ENCODE results near the gene COL5A2.

Gene COL5A2

GRCh38 chr2:189050165-189050712, 129.3 kb downstream of the COL5A2 start:
- H3K9me3 Mint-ChIP-seq: no peaks in the 10 kb centered on the region
- TF ChIP-seq, protein P1, sequence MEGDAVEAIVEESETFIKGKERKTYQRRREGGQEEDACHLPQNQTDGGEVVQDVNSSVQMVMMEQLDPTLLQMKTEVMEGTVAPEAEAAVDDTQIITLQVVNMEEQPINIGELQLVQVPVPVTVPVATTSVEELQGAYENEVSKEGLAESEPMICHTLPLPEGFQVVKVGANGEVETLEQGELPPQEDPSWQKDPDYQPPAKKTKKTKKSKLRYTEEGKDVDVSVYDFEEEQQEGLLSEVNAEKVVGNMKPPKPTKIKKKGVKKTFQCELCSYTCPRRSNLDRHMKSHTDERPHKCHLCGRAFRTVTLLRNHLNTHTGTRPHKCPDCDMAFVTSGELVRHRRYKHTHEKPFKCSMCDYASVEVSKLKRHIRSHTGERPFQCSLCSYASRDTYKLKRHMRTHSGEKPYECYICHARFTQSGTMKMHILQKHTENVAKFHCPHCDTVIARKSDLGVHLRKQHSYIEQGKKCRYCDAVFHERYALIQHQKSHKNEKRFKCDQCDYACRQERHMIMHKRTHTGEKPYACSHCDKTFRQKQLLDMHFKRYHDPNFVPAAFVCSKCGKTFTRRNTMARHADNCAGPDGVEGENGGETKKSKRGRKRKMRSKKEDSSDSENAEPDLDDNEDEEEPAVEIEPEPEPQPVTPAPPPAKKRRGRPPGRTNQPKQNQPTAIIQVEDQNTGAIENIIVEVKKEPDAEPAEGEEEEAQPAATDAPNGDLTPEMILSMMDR (IDR thresholded peaks at IDR 0.05; ENCODE audit: unreplicated experiment in 3 of 3): no peak
- peaks cover 36% of the 10 kb centered on the region for H3K36me3 Mint-ChIP-seq (ENCODE audit: low read depth)
- peaks cover 23% of the 10 kb centered on the region for H3K4me1 Mint-ChIP-seq
- no peak overlapping the region for H3K4me3 Mint-ChIP-seq
- H3K27ac Mint-ChIP-seq: peak overlapping the region; percentile 81 to 85 (median 83)
- H3K27me3 Mint-ChIP-seq (ENCODE audit: low read depth): no peaks in the 10 kb centered on the region

DNA sequence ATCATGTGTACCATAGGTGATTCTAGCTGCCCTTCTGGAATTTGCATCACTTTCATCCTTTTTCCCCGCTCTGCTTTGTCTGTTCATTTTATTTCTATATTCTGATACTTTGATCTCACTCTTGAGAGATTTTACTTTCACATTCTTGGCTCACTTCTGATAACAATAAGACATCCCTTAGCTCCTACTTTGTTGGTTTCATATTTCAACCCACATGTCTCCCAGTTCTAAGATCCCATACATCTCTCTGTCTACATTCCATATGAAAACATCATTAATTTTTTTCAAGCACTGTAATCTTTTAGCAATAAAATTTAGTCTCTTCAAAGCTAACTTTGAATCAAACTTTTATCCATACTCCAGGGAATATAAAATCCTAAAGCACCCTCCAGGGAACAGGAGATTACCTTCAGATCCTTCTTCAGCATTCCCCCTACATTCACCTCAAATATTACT, 129.8 kb downstream of the COL5A2 start:
- Mint-ChIP-seq H3K27ac (peak overlapping the region; percentile 67 to 85 (median 83)), H3K27me3 (ENCODE audit: low read depth) (no peaks in the 10 kb centered on the region), H3K4me3 (peak overlapping the region in 1 of 3 experiments; percentile 40), H3K4me1 (peaks cover 23% of the 10 kb centered on the region), H3K36me3 (ENCODE audit: low read depth) (peaks cover 36% of the 10 kb centered on the region), H3K9me3 (no peaks in the 10 kb centered on the region)
- TF ChIP-seq, protein P1 (IDR thresholded peaks at IDR 0.05; ENCODE audit: unreplicated experiment in 3 of 3): no peak

GRCh38 chr2:189048189-189048588, 131.4 kb downstream of the COL5A2 start:
- TF ChIP-seq, protein P1 (IDR thresholded peaks at IDR 0.05; ENCODE audit: unreplicated experiment in 3 of 3): no peak
- Mint-ChIP-seq H3K4me1 (peaks cover 18% of the 10 kb centered on the region), H3K27me3 (ENCODE audit: low read depth) (no peaks in the 10 kb centered on the region), H3K36me3 (ENCODE audit: low read depth) (peaks cover 36% of the 10 kb centered on the region), H3K4me3 (no peak overlapping the region), H3K9me3 (no peaks in the 10 kb centered on the region), H3K27ac (no peak overlapping the region)

DNA sequence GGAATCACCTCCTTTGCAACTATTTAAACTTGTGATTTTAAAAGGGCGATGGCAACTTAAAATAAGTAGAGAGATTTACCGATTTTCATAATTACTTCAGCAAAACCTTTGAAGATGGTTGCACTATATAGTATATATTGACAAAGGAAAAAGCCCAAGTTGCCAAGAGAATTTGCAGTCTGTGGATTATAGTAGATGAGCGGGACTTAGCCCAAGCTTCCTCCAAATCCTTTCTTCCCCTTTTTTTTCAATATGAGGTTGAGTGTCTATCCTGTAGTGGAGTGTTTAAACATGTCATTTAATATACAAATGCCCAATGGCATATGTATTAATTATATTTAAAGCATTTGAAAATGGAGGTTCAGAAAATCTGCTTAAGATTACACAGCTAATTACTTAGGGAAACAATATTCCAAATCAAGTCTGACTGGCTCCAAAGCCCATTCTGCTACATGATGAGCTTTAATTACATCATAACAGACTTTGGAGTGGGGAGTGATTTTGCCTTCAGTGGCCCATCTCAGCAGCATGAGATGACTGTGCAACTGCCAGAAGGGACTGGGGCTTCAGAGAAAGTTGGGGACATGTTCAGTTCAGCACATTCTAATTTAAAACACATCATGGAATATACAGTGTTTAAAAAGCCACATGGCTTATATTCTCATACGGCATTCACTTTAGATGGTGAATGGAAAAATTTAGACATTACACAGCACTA, 132.2 kb downstream of the COL5A2 start:
- Mint-ChIP-seq H3K4me3 (no peak overlapping the region), H3K27ac (no peak overlapping the region), H3K27me3 (ENCODE audit: low read depth) (no peaks in the 10 kb centered on the region), H3K9me3 (no peaks in the 10 kb centered on the region), H3K36me3 (ENCODE audit: low read depth) (peaks cover 40% of the 10 kb centered on the region), H3K4me1 (peaks cover 18% of the 10 kb centered on the region)
- TF ChIP-seq, protein P1 (IDR thresholded peaks at IDR 0.05; ENCODE audit: unreplicated experiment in 3 of 3): no peak

DNA sequence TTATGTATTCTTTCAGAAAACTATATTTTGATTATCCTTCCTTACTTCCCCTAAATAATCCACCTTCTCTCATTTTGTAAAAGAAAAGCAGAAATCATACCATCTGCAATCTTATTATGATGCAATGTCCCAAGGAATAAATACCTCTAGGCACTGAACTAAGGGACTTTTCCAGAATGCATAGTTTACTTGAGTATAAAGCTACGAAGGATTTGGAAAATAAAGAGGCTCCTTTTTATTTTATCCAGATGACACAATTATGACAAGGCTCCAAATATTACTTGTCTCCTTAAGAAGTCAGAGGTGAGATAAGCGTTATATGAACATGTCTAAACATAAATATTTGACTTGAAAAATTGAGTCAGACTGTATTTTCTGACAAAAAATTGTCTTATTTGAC, 133.2 kb downstream of the COL5A2 start:
- H3K27me3 Mint-ChIP-seq (ENCODE audit: low read depth): no peaks in the 10 kb centered on the region
- H3K27ac Mint-ChIP-seq: no peak overlapping the region
- peaks cover 41% of the 10 kb centered on the region for H3K36me3 Mint-ChIP-seq (ENCODE audit: low read depth)
- peaks cover 18% of the 10 kb centered on the region for H3K4me1 Mint-ChIP-seq
- TF ChIP-seq, protein P1 (IDR thresholded peaks at IDR 0.05; ENCODE audit: unreplicated experiment in 3 of 3): no peak
- H3K9me3 Mint-ChIP-seq: no peaks in the 10 kb centered on the region
- no peak overlapping the region for H3K4me3 Mint-ChIP-seq

GRCh38 chr2:189045836-189046235, 133.7 kb downstream of the COL5A2 start:
- Mint-ChIP-seq H3K27ac (no peak overlapping the region), H3K4me3 (no peak overlapping the region), H3K36me3 (ENCODE audit: low read depth) (peaks cover 41% of the 10 kb centered on the region)

More at GRCh38 chr2:189045836-189046235, 133.7 kb downstream of the COL5A2 start:
- TF ChIP-seq, protein P1 (IDR thresholded peaks at IDR 0.05; ENCODE audit: unreplicated experiment in 3 of 3): no peak
- H3K4me1 Mint-ChIP-seq: peaks cover 18% of the 10 kb centered on the region
- no peaks in the 10 kb centered on the region for H3K9me3 Mint-ChIP-seq
- no peaks in the 10 kb centered on the region for H3K27me3 Mint-ChIP-seq (ENCODE audit: low read depth)
